Stimulated activated CD4-positive, alpha-beta T cell treated with anti-CD3 and anti-CD28 coated beads, Interleukin-2, amount 100 ng/mL, for 4 hours (primary cell): ENCODE results near the gene XIAP.
A peak's percentile ranks its signal among the peaks of the same experiment; 100 is the strongest.

Source experiments
- DNase-seq: peaks from one replicate; pipeline ENCODE4 v3.0.0-alpha.2; 2020; ENCODE audit warnings: low read depth

The XIAP gene

GRCh38 chrX:123961268-123962005 lies 101.6 kb downstream of the XIAP start, which contains the start of gene STAG2:
TSS of gene STAG2 (plus strand) at chrX:123961706. CDS start at chrX:124022628, 60,922 bp downstream.
- no peak for DNase-seq

- no peak for DNase-seq
These were observed 102.2 kb downstream of the XIAP start for GRCh38 chrX:123962006-123962467.

- DNase-seq: peak; percentile 74
These were observed 103.0 kb downstream of the XIAP start for GRCh38 chrX:123962794-123963373.
